ENCODE measurements around the gene CORO2A. TPM values are rescaled to one million over a fixed set of nuclear protein-coding genes. Genes with fewer than 3 reads are reported as not detected.

The CORO2A gene
- total RNA-seq, 1 donor from 2014 or later = 6.0 TPM

DNA sequence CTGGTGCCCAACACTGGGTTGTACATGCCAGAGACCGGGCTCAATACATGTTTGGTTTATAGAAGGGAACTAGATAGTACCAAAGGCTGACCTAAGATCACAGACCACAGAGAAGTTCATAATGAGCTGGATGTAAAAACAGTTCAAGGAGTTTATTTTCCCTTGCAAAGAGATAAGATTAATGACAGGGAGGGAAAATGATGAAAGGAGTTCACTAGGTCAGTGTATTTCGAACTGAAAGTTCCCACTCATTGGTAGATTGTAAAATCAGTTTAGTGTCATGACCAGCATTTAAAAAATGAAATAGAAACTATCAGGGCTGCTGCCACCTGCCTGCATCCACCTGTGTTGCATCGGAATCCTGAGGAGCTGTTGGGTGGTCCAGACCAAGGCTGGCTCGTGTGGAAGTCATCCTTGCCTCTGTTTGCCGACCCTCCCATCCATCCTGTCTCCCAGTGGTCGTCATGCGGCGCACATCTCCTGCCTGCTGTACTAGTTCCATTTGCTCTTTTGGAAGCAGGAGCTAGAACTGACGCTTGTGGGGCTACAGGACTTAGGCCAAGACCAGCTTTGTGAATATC is 41.9 kb upstream of the CORO2A start:
- H3K4me3 Mint-ChIP-seq (ENCODE audit: low read depth) = no peak overlapping the region
- DNase-seq (ENCODE audit: low spot score, unreplicated experiment) = no peak
- H3K4me1 Mint-ChIP-seq (ENCODE audit: low read depth) = peaks cover 9% of the 10 kb centered on the region
- H3K36me3 Mint-ChIP-seq (ENCODE audit: insufficient read depth) = peaks cover 2% of the 10 kb centered on the region
- H3K27ac Mint-ChIP-seq = no peak overlapping the region
- TF ChIP-seq, protein P1, sequence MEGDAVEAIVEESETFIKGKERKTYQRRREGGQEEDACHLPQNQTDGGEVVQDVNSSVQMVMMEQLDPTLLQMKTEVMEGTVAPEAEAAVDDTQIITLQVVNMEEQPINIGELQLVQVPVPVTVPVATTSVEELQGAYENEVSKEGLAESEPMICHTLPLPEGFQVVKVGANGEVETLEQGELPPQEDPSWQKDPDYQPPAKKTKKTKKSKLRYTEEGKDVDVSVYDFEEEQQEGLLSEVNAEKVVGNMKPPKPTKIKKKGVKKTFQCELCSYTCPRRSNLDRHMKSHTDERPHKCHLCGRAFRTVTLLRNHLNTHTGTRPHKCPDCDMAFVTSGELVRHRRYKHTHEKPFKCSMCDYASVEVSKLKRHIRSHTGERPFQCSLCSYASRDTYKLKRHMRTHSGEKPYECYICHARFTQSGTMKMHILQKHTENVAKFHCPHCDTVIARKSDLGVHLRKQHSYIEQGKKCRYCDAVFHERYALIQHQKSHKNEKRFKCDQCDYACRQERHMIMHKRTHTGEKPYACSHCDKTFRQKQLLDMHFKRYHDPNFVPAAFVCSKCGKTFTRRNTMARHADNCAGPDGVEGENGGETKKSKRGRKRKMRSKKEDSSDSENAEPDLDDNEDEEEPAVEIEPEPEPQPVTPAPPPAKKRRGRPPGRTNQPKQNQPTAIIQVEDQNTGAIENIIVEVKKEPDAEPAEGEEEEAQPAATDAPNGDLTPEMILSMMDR (IDR thresholded peaks at IDR 0.05; ENCODE audit: unreplicated experiment) = peak; percentile 34
- H3K27me3 Mint-ChIP-seq = no peaks in the 10 kb centered on the region
- H3K9me3 Mint-ChIP-seq (ENCODE audit: low read depth) = no peaks in the 10 kb centered on the region

DNA sequence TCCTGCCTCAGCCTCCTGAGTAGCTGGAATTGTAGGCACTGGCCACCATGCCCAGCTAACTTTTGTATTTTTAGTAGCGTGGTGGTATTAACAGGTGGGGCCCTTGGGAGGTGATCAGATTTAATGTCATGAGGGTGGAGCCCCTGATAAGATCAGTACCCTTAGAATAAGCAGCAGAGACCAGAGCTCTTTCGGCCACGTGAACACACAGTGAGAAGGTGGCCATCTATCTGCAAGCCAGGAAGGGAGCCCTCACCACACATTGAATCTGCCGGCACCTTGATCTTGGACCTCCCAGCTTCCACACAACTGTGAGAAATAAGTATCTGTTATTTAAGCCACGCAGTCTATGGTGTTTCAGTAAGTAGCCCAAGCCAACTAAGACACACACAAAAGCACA is 40.5 kb upstream of the CORO2A start:
- Mint-ChIP-seq H3K9me3 (ENCODE audit: low read depth) (no peaks in the 10 kb centered on the region), H3K27ac (no peak overlapping the region), H3K27me3 (no peaks in the 10 kb centered on the region), H3K36me3 (ENCODE audit: insufficient read depth) (peaks cover 2% of the 10 kb centered on the region), H3K4me3 (ENCODE audit: low read depth) (no peak overlapping the region), H3K4me1 (ENCODE audit: low read depth) (peaks cover 22% of the 10 kb centered on the region)
- TF ChIP-seq, protein P1 (IDR thresholded peaks at IDR 0.05; ENCODE audit: unreplicated experiment) = no peak
- no peak for DNase-seq (ENCODE audit: low spot score, unreplicated experiment)

DNA sequence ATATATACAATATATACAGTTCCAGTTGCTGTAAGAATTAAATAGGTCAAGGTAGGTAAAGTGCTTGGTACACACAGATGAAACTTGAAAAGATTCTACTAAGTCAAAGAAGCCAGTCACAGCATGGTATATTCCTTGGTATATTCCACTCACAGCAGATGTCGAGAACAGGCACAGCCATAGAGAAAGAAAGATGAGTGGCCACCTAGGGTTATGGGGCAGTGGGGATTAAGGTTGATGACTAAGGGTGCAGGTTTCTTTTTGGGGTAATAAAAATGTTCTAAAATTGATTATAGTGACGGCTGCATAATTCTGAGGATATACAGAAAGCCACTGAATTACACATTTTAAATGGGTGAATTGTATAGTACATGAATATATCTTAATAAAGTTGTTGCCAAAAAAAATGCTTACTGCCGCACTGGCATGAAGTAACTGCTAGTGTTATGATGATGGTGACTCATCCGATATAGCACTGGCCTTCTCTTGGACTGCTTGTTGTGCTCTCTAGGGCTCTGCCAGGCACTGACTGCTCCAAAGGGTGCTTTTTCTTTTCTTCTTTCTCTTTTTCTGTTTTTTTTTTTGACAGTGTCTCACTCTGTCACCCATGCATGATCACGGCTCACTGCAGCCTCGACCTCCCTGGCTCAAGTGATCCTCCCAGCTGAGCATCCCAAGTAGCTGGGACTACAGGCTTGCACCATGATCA is 39.5 kb upstream of the CORO2A start:
- H3K4me3 Mint-ChIP-seq (ENCODE audit: low read depth) = no peak overlapping the region
- TF ChIP-seq, protein P1 (IDR thresholded peaks at IDR 0.05; ENCODE audit: unreplicated experiment) = no peak
- no peaks in the 10 kb centered on the region for H3K9me3 Mint-ChIP-seq (ENCODE audit: low read depth)
- H3K27me3 Mint-ChIP-seq = no peaks in the 10 kb centered on the region
- H3K27ac Mint-ChIP-seq = peak overlapping the region; percentile 7
- H3K4me1 Mint-ChIP-seq (ENCODE audit: low read depth) = peaks cover 27% of the 10 kb centered on the region
- DNase-seq (ENCODE audit: low spot score, unreplicated experiment) = no peak
- H3K36me3 Mint-ChIP-seq (ENCODE audit: insufficient read depth) = peaks cover 2% of the 10 kb centered on the region

DNA sequence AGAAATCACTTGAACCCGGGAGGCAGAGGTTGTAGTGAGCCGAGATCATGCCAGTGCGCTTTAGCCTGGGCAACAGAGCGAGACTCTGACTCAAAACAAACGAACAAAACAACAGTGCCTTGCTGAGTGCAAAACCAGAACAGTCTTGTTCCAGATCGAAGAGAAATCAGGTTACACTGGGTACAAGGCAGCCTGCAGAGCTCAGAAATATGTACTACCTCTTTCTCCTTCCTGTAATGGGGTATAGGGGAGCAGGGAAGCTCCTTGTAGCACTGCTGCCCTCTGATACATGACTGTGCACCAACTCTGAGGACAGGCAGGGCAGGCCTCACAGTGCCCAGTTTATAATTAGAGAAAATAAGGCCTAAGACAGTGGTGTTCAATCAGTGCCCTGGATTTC is 38.4 kb upstream of the CORO2A start:
- Mint-ChIP-seq H3K27me3 (no peaks in the 10 kb centered on the region), H3K4me3 (ENCODE audit: low read depth) (no peak overlapping the region), H3K4me1 (ENCODE audit: low read depth) (peaks cover 29% of the 10 kb centered on the region), H3K36me3 (ENCODE audit: insufficient read depth) (peaks cover 2% of the 10 kb centered on the region), H3K27ac (no peak overlapping the region), H3K9me3 (ENCODE audit: low read depth) (no peaks in the 10 kb centered on the region)
- TF ChIP-seq, protein P1 (IDR thresholded peaks at IDR 0.05; ENCODE audit: unreplicated experiment) = no peak
- no peak for DNase-seq (ENCODE audit: low spot score, unreplicated experiment)

DNA sequence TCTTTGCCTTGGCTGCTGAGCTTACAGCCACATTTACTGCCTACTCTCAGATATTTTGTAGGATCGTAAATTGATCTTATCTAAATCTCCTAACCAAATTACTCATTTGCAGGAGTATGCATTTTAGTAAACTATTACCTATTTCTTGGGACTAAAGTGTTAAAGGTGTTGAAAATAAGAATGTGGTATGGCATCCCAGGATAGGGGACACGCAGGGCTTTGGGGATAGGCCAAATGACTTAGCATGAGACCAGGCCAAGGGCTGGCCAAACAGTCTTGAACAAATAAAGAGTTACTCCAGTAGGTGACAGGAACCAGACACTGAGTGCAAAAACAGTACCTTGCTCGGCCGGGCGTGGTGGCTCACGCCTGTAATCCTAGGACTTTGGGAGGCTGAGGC is 37.9 kb upstream of the CORO2A start:
- DNase-seq (ENCODE audit: low spot score, unreplicated experiment) = no peak
- Mint-ChIP-seq H3K27me3 (no peaks in the 10 kb centered on the region), H3K4me3 (ENCODE audit: low read depth) (no peak overlapping the region), H3K9me3 (ENCODE audit: low read depth) (no peaks in the 10 kb centered on the region), H3K4me1 (ENCODE audit: low read depth) (peaks cover 29% of the 10 kb centered on the region), H3K27ac (no peak overlapping the region), H3K36me3 (ENCODE audit: insufficient read depth) (peaks cover 2% of the 10 kb centered on the region)
- TF ChIP-seq, protein P1 (IDR thresholded peaks at IDR 0.05; ENCODE audit: unreplicated experiment) = no peak
